ENCODE data around the gene FERMT3.

The FERMT3 gene

GRCh38 chr11:64192434-64192833 lies 14.1 kb upstream of the FERMT3 start:
- TF ChIP-seq CTCF (IDR thresholded peaks at IDR 0.05; ENCODE audit: control insufficient read depth, extremely low read depth, insufficient read depth): no peak
- DNase-seq (ENCODE audit: low read depth): no peak
- H3K4me3 ChIP-seq (ENCODE audit: low read depth, low read length): no peak overlapping the region

GRCh38 chr11:64196626-64197025 lies 9.9 kb upstream of the FERMT3 start:
- no peak for DNase-seq (ENCODE audit: low read depth)
- H3K4me3 ChIP-seq (ENCODE audit: low read depth, low read length): no peak overlapping the region
- no peak for TF ChIP-seq CTCF (IDR thresholded peaks at IDR 0.05; ENCODE audit: control insufficient read depth, extremely low read depth, insufficient read depth)

GRCh38 chr11:64198511-64198910 lies 8.0 kb upstream of the FERMT3 start:
- H3K4me3 ChIP-seq (ENCODE audit: low read depth, low read length): no peak overlapping the region
- no peak for DNase-seq (ENCODE audit: low read depth)
- TF ChIP-seq CTCF (IDR thresholded peaks at IDR 0.05; ENCODE audit: control insufficient read depth, extremely low read depth, insufficient read depth): no peak

- H3K4me3 ChIP-seq (ENCODE audit: low read depth, low read length): no peak overlapping the region
- DNase-seq (ENCODE audit: low read depth): no peak
- no peak for TF ChIP-seq CTCF (IDR thresholded peaks at IDR 0.05; ENCODE audit: control insufficient read depth, extremely low read depth, insufficient read depth)
Measured at GRCh38 chr11:64201543-64201942, 5.0 kb upstream of the FERMT3 start.

GRCh38 chr11:64202992-64203391 lies 3.5 kb upstream of the FERMT3 start:
- H3K4me3 ChIP-seq (ENCODE audit: low read depth, low read length): no peak overlapping the region
- no peak for TF ChIP-seq CTCF (IDR thresholded peaks at IDR 0.05; ENCODE audit: control insufficient read depth, extremely low read depth, insufficient read depth)
- no peak for DNase-seq (ENCODE audit: low read depth)

- no peak for TF ChIP-seq CTCF (IDR thresholded peaks at IDR 0.05; ENCODE audit: control insufficient read depth, extremely low read depth, insufficient read depth)
- no peak for DNase-seq (ENCODE audit: low read depth)
- no peak overlapping the region for H3K4me3 ChIP-seq (ENCODE audit: low read depth, low read length)
Measured at GRCh38 chr11:64203421-64204079, 3.0 kb upstream of the FERMT3 start.

- no peak overlapping the region for H3K4me3 ChIP-seq (ENCODE audit: low read depth, low read length)
- no peak for TF ChIP-seq CTCF (IDR thresholded peaks at IDR 0.05; ENCODE audit: control insufficient read depth, extremely low read depth, insufficient read depth)
- no peak for DNase-seq (ENCODE audit: low read depth)
Measured at GRCh38 chr11:64204080-64204440, 2.5 kb upstream of the FERMT3 start.
